OCI-LY7 (cell line): ENCODE data around the gene COPB2.

Experiments
- CTCF ChIP-seq: fragments of 200-600 bp; sonication (generic); conservative IDR thresholded peaks from 2 replicates; pipeline ENCODE4 v1.5.1; 2014; ENCODE audit warnings: mild to moderate bottlenecking, antibody characterized with exemption, low read length, moderate library complexity, mixed read lengths
- EZH2phosphoT487 ChIP-seq: fragments of 200-600 bp; sonication (generic); IDR thresholded peaks from 2 replicates; pipeline ENCODE4 v1.6.1; 2018; ENCODE audit warnings: low read depth, borderline replicate concordance, mild to moderate bottlenecking, mixed run types, antibody characterized with exemption, low read length, moderate library complexity, mixed read lengths

- no peak for TF ChIP-seq CTCF
- no peak for TF ChIP-seq EZH2phosphoT487
Observed at GRCh38 chr3:139338405-139338804, 51.0 kb downstream of the COPB2 start.
